LoVo (cell line): ENCODE results near the gene RASGRF2.
"Not testable (repeated sequence)": the region's sequence is repeated elsewhere in the genome, so short reads cannot be mapped to it uniquely, and the experiment has no call there.

Experiments used
- DNase-seq: peaks from one replicate; pipeline ENCODE4 v3.0.0-alpha.2; 2016; ENCODE audit warnings: low spot score

The RASGRF2 gene

GRCh38 chr5:81020478-81021167 lies 60.5 kb downstream of the RASGRF2 start:
- DNase-seq: no peak

DNA sequence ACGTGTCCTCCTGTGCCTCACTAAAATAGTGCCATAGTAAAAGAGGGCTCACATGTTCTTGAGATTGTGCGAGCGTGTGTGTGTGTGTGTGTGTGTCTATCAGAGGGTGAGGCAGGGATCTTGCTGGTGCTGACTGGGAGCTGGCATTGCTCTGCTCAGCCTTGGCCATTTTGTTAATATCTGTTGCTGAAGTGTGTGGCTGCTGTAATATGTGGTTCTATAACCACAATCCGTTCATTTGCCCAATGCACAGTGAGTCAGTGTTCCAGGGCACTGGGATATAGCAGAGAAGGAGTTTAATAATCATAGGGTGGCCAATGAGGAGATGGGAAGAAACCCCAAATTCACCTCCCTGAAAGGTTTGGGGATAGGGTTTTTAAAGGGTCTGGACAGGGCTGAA lies 61.3 kb downstream of the RASGRF2 start:
- DNase-seq: no peak

GRCh38 chr5:81021951-81022687 lies 62.0 kb downstream of the RASGRF2 start:
- no peak for DNase-seq

DNA sequence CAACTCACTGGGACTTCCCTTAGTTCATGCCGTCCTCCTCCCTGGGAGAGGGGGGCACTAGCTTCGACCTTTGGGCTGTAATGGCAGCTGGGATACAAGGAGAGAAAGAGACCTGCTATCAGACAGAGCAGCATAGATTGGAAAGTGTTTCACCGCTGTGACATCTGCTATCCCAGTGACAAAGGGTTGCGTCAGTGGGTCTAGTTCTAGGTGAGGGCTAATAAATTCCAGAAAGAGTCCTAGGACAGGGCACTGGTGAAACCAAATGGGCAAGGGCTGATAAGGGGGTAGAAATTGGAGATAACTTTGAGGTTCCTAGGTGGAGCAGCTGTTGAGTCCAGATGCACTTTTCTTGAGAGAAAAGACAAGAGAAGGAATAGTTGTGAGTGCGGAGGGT lies 62.5 kb downstream of the RASGRF2 start:
- DNase-seq: no peak

GRCh38 chr5:81023261-81023970 lies 63.3 kb downstream of the RASGRF2 start:
- DNase-seq: no peak

- DNase-seq: no peak
Measured at GRCh38 chr5:81027481-81028058, 67.4 kb downstream of the RASGRF2 start.

- DNase-seq: not testable (repeated sequence)
Measured at GRCh38 chr5:81028888-81029287, 68.7 kb downstream of the RASGRF2 start.

GRCh38 chr5:81029736-81030135 lies 69.6 kb downstream of the RASGRF2 start:
- not testable (repeated sequence) for DNase-seq

GRCh38 chr5:81030236-81031034 lies 70.3 kb downstream of the RASGRF2 start:
- not testable (repeated sequence) for DNase-seq

- DNase-seq: no peak
Measured at GRCh38 chr5:81035522-81035921, 75.4 kb downstream of the RASGRF2 start.

DNA sequence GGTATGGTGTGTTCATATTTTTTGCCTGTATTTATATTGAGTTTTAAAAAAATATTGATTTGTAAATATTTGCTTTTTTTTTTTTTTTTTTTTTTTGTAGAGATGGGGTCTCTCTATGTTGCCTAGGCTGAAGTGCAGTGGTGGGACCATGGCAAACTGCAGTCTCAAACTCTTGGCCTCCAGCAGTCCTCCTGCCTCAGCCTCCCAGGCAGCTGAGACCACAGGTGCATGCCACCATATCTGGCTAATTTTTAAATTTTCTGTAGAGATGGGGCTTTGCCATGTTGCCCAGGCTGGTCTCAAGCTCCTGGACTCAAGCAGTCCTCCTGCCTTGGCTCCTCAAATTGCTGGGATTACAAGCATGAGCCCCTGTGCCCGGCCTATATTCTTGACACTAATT lies 78.3 kb downstream of the RASGRF2 start:
- DNase-seq: no peak

DNA sequence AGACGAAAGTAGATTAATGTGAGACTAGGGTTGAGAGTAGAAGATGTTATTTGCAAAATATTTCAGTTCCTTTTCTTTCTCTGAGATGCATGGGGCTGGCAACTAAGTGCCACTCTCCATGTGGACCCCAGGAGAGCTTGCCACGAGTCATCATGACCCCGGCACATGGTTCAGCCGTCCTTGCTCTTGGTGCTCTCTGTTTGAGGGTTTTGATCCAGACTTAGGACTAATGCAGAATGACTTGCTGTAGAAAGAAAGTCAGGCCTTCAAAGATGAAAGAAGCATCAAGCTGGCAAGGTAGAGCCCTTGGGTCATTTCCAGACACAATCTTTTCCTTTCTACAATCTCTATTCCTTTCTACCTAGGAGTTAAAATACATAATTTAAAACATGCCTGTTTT lies 84.7 kb downstream of the RASGRF2 start:
- no peak for DNase-seq

DNA sequence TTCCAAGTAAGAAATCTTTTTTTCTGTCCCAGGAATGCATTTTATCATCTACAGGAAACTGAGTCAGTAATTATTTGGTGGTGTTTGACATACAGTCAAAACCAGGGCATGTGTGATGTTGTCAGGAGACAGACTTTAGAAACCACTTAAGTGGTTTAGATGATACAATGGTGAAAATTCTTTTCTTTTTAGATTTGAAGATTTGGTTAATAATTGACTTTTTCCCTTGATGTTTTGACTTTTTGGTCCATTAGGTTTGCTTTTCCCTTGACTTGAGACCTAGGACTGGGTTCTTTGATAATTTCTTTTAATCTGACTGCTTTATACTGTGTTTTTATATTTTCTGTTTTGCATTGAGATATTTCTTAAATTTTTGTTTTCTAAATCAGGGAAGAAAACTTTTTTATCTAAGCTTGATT lies 85.2 kb downstream of the RASGRF2 start:
- DNase-seq: no peak

DNA sequence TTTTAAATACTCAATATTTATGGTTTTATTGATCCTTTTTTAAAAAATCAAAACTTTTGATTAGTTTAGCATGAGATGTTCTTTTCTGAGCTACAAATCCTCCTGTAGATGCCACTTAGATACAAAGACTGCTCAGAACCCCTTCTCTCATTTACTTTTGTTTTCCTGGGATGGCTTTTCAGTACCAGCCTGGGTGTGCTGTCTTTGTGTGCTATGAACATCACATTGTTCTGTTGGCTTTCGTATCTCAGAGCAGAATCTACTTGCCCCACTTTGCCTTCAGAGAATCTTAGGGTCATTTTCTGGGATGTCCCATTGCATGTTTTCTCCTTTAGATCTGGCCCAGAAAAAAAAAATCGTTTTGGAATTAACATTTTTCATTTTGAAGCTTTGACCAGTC lies 85.9 kb downstream of the RASGRF2 start:
- DNase-seq: no peak

GRCh38 chr5:81052325-81052724 lies 92.2 kb downstream of the RASGRF2 start:
- no peak for DNase-seq

DNA sequence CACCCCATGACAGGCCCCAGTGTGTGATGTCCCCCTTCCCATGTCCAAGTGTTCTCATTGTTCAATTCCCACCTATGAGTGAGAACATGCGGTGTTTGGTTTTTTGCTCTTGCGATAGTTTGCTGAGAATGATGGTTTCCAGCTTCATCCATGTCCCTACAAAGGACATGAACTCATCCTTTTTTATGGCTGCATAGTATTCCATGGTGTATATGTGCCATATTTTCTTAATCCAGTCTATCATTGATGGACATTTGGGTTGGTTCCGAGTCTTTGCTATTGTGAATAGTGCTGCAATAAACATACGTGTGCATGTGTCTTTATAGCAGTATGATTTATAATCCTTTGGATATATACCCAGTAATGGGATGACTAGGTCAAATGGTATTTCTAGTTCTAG lies 93.1 kb downstream of the RASGRF2 start:
- DNase-seq: not testable (repeated sequence)

- DNase-seq: no peak
Measured at GRCh38 chr5:81058121-81058520, 98.0 kb downstream of the RASGRF2 start.

GRCh38 chr5:81065492-81065891 lies 105.3 kb downstream of the RASGRF2 start:
- no peak for DNase-seq

DNA sequence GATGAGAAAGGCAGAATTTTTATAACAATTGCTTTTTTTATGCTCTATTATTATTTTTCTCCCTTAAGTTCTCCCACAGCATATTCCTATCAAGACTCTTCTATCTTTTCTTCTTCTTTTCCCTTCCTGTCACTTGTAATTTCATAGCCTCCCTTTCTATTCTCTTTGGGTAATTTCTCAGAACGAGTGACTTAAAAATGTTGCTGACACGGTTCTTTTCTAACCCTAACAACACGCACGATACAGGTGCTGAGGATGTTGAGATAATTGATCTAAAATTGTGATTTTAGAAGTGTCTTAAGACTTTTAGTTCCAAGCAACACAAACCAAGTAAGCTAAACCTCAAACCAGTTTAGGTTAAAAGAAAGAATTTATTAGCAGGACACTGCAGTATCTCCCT lies 105.9 kb downstream of the RASGRF2 start:
- no peak for DNase-seq

GRCh38 chr5:81067406-81067805 lies 107.2 kb downstream of the RASGRF2 start:
- DNase-seq: no peak

DNA sequence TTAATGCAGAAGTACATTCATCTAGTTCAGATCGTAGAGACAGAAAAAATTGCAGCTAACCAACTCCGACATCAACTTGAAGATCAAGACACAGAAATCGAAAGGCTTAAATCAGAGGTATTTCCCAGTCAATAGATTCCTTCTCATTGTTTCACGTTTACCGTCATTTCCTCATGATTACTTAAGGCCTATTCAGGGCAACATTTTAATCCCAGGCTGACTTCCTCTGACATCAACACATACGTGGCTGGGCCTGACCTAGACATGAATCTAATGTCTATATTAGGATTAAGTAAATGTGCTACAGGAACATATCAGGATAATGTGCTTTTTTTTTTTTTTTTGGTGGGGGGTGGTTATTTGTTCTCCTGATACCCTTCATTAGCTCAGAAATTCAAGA lies 107.9 kb downstream of the RASGRF2 start:
- DNase-seq: no peak

- no peak for DNase-seq
Measured at GRCh38 chr5:81068635-81069034, 108.5 kb downstream of the RASGRF2 start.
